HG02571 (cell line): ENCODE results near the gene TYSND1.
"Not testable (repeated sequence)": the region's sequence is repeated elsewhere in the genome, so short reads cannot be mapped to it uniquely, and the experiment has no call there.

Experiments used
- ATAC-seq: cut with Tn5 transposase; IDR thresholded peaks from one replicate; pipeline ENCODE4 v1.9.1; 2021; ENCODE audit warnings: mild to moderate bottlenecking, moderate library complexity; ENCODE audit not compliant: unreplicated experiment

The TYSND1 gene

GRCh38 chr10:70135684-70136083 lies 10.8 kb downstream of the TYSND1 start:
- no peak for ATAC-seq

DNA sequence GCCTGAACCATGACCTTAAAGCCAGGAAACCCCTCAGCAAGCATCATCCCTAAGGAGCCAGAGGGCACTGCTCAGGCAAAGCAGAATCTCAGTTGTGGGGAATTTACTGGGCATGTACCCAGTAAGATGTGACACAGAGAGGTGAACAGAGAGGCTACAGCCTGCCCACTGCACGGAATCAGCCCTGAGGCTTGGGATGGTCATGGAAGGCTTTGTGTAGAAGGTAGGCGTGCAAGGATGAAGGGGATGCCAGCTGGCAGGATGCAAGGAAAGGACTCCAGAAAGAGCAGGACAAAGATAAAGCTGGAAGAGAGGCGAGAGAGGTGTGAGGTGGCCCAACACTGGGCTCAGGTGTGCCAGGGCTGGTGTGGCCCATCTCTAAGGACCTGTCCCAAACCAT lies 11.5 kb downstream of the TYSND1 start:
- ATAC-seq = no peak

GRCh38 chr10:70132098-70133029 lies 14.1 kb downstream of the TYSND1 start, which contains the start of gene AIFM2:
Gene AIFM2, minus strand, starts transcription at chr10:70132825. Its CDS starts 8,741 bp downstream, at chr10:70124084.
- ATAC-seq = peak; percentile 70

GRCh38 chr10:70131560-70131937 lies 15.0 kb downstream of the TYSND1 start:
- no peak for ATAC-seq

- no peak for ATAC-seq
Measured at GRCh38 chr10:70130878-70131559, 15.5 kb downstream of the TYSND1 start.

- ATAC-seq = no peak
Measured at GRCh38 chr10:70126700-70127395, 19.7 kb downstream of the TYSND1 start.

GRCh38 chr10:70125918-70126552 lies 20.5 kb downstream of the TYSND1 start:
- no peak for ATAC-seq

GRCh38 chr10:70124918-70125317 lies 21.6 kb downstream of the TYSND1 start:
- no peak for ATAC-seq

DNA sequence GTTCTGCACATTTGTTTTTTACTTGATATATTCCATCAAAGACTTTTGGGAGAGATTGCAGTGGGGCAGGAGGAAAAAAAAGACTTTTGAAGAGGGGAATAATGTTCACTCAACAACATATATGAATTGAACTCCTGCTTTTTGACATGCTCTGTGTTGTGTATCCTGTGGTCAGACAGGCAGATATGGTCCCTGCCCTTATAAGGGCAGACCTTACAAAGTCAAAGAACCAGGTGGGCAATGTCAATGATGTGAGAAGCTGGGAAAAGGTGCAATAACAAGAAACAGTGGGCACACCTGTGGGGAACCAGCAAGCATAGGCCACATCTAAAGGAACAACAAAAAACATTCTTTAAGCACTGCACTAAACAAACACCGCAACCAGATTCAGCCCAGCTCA lies 22.1 kb downstream of the TYSND1 start:
- no peak for ATAC-seq

DNA sequence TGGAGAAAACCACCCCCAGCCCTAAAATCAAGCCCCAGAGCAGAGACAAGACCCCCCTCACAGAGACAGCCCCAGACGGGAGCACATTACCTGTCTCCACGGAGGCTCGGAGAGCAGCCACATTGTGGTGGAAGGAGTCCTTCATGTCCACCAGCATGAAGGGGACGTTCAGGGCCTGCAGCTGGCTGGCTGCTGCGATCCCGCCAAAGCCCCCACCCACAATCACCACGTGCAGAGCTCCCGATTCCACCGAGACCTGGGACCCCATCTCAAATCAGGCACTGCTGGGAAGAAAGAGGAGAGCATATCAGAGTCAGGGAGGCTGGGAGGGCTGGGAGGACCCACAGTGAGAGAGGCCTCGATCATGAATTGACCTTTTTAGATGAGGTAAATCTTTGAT lies 22.7 kb downstream of the TYSND1 start:
- ATAC-seq = no peak

- ATAC-seq = not testable (repeated sequence)
Measured at GRCh38 chr10:70123166-70123565, 23.3 kb downstream of the TYSND1 start.

DNA sequence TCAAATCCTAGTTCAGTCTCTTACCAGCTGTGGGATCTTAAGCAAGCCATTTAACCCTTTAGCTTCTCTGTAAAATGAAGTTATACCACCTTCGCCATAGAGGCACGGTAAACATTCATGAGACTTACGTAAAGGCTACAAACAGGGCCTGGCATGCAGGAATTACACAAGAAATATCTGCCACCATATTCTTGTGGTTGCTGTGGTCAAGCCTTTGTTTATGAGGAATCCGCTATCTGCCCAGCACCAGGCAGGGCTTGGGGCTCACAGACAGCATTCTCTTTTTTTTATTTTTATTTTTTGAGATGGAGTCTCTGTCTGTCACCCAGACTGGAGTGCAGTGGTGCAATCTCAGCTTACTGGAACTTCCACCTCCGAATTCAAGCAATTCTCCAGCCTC lies 23.8 kb downstream of the TYSND1 start:
- no peak for ATAC-seq

DNA sequence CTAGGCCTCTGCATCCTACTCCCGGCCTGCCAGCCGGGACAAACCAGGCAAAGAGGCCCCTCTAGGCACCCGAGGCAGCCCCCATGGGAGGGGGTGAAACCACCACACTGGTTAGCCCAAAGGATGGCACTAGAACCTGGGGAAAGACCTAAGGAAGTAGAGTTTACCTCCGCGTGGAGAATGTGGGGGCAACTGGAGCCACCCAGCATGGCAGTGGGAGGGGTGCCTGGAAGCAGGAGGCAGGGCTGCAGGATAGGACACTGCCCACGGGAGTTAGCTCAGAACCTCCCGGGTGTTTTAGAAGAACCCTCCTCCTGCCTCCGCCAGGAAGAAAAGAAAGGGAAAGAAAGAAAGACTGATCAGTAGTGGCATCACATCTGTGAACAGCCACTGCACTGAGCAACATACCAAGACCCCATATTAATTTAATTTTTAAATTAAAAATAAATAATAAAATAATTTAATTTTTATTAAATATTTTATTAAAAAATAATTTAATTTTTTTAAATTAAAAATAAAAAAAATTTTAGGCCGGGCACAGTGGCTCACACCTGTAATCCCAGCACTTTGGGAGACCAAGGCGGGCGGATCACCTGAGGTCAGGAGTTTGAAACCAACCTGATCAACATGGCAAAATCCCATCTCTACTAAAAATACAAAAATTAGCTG lies 25.1 kb downstream of the TYSND1 start:
- ATAC-seq = no peak

GRCh38 chr10:70120417-70120816 lies 26.1 kb downstream of the TYSND1 start:
- no peak for ATAC-seq

- no peak for ATAC-seq
Measured at GRCh38 chr10:70119623-70120022, 26.9 kb downstream of the TYSND1 start.

DNA sequence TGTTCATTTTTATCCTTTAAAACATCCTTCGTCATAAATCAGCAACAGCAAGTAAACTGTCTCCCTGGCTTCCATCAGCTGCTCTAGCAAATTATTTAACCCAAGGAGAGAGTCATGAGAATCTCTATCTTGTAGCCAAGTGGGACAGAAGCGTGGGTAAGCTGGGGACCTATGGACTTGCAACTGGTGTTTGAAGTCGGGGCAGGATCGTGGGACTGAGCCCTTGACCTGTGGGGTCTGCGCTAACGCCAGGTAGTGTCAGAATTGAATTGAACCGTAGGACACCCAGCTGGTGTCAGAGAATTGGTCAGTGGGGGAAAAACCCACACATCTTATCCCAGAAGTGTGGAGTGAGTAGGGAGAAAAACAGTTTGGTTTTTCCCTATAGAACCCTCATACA lies 27.3 kb downstream of the TYSND1 start:
- no peak for ATAC-seq

GRCh38 chr10:70118196-70118595 lies 28.3 kb downstream of the TYSND1 start:
- no peak for ATAC-seq

GRCh38 chr10:70117646-70118045 lies 28.9 kb downstream of the TYSND1 start:
- no peak for ATAC-seq

DNA sequence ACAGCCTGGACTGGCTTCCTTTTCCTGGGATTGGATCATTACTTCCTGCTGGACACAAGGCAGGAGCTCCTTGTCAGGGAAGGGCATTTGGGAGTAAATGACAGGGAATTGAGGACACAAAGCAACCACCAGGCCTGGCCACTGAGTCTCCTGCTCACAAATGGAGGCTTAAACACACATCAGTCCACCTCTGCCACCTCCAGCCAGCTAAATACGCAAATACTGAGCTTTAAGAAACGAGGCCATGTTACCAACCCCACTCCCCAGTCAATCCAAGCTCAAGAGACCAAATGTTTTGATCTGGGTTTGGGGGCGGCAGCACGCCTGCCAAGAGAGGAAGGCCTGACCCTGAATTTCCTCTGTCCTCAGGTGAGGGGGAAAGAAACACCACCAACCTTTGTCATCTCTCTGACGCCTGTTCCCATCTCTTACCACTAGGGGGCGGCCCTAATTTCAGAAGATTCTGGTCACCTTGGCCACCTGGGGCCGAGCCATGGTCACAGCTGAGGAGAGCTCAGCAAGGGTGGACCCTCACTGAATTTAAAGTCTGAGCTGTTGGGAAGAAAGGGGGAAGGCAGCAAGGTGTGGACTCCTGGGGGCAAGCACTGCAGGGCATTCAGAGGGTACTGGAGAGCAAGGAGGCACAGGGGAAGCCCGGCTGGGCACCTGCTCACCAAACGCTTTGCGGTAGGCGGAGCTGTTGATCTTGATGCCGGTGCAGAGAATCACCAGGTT lies 30.4 kb downstream of the TYSND1 start:
- ATAC-seq = no peak

DNA sequence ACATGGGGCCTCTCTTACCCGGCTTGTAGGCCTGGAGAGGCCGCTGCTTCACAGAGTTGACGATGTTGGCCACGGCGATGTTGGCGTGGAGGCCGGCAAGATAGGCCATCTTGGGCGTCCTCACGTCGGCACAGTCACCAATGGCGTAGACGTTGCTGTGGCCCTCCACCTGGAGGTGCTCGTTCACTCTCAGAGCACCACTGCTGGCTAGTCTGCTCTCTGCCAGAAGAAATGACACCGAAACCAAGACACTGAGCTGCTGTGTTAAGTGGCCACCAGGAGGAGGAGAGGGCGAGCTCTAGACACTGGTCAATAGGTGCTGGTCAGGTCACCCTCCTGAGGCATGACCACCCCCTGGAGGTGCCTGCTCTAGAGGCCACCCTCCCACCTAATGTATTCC lies 31.6 kb downstream of the TYSND1 start:
- no peak for ATAC-seq
